HS-5 (cell line): ENCODE data around the gene BCL11B.

Source experiments
- DNase-seq: peaks from one replicate; pipeline ENCODE4 v3.0.0-alpha.2; 2012; ENCODE audit warnings: low read depth

Gene BCL11B

DNA sequence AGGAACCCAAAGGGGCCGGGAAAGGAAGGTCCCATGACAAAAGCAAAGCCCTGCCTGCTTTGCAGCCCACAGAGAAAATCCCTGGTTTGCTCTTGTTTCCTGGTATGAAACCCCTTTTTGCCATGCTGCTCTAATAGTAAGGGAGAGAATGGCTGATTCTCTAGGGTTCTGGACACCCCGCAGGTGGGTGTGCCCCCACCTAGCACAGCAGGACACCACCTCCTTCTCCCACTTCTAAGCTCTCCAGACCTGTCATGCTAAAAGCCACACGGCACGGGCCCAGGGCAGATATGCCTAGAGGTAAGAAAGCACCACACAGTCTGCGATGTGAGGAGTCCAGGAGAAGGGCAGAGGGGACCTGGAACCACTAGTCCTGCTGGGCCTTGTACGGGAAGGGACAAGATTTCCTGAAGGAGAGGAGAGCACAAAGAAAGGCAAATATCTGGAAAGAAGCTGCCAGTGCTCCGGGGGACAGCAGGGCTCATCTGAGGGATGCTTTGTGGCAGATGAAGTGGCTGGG lies 113.3 kb downstream of the BCL11B start:
- DNase-seq, result no peak

DNA sequence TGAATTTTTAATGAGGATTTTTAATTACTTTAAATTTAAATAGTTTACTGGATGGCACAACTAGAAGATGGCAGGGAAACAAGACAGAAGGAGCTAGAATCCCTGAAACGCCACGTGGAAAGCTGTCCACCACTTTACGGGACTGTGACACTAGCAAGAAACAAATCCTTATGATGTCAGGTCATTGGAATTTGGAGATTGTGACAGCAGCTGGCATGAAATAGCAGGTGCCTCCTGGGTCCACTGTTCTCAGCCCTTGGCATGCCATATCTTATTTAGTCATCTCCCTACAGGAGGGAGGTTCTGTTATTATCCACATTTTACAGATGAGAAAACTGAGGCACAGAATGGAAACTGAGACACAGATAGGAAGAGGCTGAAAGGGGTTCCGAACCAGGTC lies 113.8 kb downstream of the BCL11B start:
- no peak for DNase-seq

DNA sequence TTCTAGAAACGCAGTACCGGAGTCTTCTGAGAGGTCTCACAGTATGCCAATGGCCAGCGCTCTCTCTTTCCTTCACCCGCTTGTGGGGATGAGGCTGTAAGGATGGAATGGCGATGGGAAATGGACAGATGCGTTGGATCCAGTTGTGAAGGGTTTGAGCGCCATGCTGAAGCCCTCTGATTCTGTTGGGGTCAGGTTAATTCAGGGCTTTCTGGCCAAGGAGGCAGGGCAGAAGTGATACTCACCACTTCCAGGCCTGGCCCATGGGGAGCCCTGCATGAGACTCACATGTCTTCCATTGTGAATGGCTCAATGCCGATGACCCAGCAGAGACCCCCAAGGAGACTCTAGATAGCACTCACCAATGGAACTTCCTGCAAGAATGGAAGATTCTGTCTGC lies 114.3 kb downstream of the BCL11B start:
- no peak for DNase-seq

DNA sequence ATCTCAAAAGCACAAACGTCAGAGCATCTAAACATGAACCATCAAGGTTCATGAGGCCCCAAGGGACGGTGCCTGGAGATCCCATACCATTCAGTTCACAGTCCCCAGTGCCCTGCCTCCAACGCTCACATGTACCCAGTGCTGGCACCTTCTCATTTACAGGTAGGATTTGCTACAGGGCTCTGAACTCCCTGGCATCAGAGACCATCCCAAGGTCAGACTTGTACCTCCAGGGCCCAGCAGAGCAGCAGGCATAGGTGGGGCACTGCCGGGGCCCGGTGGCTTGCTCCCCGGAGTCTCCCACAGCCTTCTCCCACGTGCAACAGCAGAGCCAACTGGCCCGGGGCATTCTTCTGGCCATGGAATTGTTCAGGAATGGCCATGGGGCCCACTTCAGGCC lies 114.8 kb downstream of the BCL11B start:
- DNase-seq, result no peak

DNA sequence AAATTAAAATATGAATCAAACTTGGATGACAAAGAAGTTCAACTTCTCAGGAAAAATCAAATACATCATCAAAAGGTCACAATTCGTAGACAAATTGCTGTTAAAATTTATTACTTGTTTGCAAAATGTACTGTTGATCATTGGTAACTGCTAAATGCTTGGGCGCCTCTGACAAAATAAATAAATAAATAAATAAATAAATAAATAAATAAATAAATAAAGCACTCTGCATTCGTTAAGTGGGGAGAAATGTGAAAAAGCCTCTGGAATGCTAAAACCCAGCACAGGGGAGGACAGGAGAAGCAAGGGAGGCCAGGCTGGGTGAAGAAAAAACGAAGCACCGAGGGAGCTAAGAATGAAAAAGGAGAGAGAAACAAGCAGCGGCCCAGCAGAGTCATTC lies 115.2 kb downstream of the BCL11B start:
- no peak for DNase-seq

DNA sequence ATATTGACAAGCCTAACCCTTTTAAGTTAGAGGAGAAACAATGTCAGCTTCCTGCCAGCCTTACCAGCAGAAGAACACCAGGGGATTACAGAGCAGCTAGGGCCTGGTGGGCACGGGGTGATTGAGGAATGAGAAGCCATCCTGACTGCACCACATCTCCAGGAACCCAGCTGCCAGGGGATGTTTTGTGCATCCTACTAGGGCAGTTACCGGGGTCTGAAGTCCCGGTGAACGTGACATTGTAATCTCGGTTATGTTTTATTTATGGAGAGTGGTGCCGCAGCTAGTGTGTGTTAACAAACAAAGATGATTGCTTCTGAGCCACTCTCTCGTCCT lies 115.9 kb downstream of the BCL11B start:
- no peak for DNase-seq

DNA sequence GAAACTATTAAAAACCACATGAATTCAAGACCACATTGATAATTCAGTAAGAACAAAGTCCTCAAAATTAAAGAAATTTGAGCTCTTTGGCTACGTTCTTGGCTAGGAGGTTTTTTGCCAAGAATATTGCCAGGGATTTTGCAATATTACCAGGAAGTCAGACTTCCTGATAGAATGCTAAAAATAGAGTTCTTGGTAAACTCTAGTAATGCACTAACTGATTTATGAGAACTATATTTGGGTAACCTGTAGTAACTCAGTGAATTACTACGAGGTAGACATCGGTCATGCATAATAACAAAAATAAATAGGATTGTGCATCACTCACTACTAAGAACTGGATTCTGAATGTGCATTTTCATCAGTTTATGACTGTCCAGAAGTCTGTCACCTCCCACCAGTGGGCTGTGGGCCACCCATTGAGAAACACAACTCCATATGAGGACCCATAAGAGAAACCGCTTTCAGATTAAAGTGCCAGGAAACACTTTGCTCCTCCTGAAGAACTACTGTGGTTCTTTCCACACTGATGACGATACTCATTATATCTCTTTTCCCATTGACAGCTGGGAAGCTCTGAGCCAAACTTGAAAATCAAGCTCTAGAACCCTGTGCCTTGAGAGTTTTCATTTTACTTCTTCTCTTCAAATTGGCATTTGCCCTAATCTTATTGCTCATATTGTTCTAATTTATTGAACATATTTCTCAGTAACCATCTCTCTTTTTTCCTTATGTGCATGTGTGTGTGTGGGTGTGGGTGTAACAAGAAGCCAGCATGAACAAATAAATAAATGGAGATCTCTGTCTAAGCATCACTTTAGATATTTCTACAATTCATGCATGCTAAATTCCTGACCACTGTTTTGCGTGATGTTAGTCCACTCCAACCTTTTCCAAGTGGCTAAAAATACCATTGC lies 116.6 kb downstream of the BCL11B start:
- DNase-seq, result no peak

DNA sequence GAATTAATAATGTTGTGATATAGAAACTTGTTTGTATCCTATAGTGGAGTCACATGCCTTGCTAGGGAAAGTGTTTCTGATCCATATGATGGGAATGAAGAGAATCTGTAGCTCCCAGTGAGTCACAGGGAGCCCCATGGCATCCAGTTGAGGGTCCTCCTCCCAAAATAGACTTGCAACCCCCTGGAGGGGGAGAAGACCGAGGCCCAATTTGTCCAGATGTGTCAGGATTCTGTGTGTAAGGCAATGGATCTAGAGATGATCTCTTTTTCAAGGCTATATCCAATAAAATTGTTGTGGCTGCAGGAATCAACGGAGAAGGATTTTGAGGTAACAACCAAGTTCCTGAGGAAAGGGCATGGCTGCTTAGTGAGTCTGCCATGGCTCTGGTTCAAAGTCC lies 121.8 kb downstream of the BCL11B start:
- DNase-seq, result no peak

DNA sequence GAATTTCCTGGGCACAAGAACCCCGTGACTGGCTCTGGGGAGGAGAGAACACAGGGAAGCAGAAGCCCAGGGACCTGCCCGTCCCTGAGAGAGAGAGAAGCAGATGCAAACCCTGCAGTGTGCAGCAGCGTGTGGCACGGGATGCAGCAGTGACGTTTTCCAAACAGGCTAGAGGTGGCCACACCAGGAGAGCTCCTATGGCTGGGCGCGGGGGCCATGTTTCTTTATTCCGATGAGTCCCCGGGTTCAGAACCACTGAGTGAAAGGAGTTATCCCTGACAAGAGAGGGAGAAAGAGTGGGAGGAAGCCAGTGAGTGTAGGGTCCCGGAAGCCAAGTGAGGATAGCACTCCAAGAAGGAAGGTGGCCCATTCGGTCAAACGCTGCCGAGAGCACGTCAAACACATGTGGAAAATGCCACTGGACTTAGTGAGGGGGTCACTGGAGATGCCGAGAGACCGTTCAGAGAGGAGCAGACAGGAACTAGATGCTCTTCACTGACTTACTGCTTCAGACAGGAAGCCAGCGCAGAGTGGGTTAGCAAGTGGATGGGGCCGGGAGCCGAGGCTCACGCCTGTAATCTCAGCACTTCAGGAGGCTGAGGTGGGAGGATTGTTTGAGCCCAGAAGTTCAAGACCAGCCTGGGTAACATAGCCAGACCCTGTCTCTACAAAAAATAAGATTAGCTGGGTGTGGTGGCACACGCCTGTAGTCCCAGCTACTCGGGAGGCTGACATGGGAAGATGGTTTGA lies 123.0 kb downstream of the BCL11B start:
- no peak for DNase-seq

DNA sequence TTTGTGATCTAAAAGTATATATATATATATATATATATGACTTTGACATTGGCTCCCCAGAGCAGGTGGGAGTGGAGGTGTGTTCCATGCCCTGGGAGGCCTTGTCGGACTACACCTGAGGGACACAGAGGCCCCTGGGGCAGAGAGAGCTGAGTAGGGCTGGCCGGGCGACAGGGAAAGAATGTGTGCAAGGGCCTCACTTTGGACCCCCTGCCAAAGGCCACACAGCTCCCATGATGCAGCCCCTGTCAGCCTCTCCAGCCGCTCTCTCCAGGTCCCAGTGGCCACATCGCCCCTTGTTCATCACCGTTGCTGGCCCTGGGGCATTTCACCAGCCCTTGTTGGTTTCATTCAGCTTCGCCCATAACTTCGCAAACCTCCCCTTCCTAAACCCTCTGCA lies 123.9 kb downstream of the BCL11B start:
- DNase-seq, result no peak

DNA sequence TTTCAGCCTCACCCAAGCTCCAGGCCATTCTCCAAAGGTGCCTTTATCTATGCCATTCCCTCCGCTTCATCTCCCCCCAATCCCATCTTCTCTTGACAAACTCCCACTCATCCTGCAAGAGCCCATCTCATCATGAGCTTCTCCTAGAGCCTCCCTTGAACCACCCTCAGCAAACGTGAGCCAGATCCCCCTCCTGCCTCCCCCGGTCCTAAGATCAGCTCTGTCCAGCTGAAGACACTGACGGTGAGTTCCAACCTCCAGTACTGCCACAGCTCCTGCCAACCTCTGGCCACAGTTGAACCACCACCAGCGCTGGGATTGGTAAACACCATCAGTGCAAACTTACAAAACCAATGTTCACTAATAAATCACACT lies 124.6 kb downstream of the BCL11B start:
- DNase-seq, result no peak

DNA sequence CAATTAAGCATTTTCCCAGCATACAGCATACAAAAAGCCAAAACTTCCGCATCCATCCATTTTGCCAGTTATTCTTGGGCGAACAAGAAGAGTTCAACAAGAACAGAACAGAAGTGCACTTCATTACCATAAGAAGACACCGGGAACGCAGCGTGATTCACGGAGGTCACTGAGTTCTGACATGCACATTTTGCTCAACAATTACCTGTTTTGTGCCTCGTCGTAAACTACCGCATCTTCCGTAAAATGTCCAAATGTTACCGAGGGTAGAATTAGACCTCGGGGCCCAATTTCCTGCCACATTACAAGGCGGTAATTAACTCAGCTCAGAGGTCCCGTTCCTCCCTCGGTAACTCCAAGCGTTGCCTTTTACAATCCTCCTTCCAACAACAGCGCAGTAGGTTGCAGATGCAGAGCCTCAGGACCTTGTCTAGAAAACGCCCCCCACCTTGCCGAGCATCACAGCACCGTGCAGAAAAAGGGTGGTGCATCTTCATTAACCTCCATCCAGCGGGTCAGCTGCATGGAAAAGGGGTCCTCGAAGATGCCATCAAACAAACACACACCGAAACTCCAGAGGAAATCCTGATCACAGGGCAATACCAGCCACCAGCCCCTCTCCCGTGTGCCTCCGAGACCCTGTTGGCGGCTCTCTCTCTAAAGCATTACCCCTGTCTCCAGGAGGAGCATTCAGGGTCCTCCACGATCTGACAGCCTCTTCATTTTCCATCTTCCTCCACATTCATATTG lies 125.2 kb downstream of the BCL11B start:
- DNase-seq, result no peak

DNA sequence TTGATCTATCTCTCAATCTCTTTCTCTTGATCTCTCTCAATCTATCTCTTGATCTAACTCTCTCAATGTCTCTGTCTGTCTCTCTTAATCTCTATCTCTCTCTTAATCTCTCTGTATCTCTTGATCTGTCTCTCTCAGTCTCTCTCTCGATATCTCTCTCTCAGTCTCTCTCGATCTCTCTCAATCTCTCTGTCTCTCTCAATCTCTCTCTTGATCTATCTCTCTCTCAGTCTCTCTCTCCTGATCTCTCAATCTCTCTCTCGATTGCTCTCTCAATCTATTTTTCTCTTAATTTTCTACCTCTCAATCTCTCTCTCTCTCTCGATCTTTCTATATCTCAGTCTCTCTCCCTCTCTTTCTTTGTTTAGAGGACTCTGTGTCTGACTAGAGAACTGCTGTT lies 126.7 kb downstream of the BCL11B start:
- no peak for DNase-seq

DNA sequence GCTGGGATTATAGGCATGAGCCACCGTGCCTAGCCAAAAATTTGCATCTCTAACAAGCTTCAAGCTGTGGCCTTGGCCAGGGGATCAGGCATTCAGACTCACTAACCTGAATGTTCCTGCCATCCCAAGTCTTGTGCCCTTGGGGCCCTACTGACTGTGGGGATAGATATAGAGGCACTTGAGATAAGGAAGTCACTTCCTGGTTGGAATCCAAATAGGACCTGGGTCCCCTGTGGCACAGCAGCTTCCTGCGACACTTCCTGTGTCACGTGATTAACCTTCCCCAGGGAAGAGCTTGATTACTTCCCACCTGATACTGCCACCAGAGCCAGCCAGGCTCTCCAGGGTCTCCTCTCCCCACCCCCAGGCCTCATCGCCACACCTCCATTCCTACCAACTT lies 128.2 kb downstream of the BCL11B start:
- DNase-seq, result no peak

DNA sequence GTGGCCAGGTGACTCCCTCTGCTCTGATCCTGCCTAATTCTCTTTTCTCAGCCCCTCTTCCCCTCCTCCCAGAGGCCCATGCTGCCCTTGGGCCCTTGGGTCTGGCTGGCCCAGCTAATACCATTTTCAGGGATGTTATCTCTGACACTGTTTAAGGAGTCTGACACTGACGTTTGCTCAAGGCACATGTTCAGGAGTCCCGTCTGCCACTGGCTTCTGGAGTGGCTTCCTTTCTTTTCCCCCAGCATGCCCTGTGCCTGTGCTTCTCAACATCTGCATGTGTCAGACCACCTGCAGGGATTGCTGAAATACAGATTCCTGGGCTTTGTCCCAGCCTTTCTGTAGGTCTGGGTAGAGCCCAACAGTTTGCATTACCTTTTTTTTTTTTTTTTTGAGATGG lies 128.9 kb downstream of the BCL11B start:
- DNase-seq, result no peak

DNA sequence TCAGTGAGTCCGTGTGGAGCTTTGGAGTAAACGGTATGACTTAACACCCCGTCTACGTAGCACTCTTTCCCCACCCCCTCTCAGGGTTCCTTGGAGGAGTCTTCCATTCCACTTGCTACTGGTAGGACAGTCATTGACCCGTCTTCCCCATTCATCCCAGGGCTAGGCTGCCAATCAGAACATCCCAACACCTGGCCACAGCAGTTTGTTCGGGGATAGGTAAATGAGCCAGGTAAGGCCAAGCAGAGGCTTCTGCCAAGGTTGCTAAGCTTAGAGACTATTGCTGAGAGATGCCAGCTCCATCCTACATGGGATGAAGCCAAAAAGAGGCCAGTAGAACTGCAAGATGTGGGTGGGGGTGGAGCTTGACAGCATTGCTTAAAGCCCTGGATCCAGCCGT lies 130.8 kb downstream of the BCL11B start:
- DNase-seq, result no peak

DNA sequence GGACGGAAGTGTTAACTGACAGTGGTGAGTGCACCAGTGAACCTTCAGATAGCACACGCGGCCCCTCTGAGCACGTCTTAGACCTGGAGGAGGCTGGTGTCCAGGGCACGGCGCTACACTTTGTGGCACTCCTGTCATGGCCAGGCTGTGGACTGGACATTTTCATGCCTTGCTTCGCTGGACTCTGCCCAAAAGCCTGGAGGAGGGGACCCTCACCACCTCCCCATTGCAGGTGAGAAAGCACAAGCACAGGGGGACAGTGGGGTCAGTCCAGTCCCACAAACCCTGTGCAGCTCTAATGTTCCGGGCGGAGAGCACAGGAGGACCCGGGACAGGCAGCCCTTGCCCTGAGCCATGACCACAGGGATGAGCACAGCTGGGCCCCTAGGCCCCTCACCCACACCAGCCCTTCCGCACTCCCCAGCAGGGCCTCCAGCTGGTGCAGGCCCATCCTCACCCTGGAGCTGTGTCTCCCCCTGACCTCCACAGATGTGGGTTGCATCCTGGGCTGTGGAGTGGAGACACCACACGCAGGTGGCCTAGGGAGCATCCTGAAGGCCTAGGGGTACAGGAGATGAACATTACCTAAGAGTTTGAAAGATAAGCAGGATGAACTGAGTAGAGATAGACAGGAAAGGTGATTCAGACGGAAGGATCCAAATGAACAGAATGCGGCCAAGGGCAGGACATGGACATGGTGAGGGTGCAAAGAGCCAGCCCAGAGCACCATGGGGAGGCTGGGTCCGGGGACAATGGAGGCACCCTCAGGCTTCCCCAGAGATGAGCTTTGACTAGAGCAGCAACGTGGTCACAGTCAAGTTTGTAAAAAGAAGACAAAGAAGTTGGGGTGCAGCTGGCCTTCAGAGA lies 132.8 kb downstream of the BCL11B start:
- DNase-seq, result no peak

DNA sequence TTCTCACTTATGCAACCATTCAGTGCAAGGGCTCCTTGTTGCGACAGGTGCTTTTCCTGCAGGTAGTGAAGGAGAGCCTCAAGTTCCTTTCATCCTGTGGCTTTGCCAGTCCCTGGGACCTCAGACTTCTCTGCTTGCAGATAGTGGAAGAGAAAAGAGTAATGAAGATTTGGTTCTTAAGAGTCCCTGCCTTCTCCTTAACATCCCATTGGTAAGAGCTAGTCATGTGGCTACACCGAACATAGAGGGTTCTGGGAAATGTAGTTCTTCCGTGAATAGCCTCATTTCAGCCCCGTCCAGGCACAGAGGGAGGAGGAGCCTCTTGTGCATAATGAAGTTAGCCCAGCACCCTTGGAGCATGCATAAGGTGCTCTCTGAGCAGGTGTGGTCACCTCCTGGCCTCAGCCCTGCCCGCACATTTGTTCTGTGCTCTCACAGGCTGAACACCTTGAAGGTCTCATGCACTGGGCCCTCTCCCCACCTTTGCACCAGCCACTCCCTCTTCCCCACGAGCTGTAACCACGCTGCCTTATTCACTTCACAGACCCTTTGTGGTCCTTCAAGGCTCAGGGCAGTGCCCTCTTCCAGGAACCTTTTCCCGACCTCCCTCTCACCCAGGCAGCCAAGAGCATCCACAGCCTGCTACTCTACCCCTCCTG lies 134.0 kb downstream of the BCL11B start:
- DNase-seq, result no peak

DNA sequence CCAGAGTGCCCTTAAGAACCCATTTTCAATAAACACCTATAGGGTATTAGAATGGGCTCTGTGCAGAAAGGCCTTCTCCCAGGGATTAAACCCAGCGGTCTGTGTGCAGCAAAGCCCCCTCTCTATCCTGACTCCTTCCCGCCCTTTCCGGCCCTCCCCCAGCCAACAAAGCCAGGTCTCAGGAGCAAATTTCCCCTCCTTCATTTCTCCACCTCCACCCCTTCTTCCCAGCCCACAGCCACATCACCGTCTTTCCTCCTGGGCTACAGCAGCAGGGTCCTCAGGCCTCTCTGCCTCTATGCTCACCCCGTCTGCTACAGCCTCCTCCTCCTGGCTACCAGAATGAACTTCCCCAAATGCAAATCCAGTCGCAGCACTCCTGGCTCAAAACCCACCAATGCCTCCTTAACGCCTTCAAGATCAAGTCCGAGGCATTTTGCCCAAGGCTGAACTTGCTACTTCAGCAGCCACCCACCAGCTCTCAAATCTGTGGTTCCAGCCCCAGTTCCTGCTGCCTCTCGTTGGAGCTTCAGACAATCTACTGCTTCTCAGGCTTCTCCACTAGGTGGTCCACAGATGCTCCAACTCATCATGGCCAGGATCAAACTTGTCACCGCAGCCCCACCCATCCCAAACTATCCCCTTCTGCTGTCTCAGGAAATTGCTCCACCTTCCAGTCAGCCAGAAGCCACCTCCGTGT lies 134.8 kb downstream of the BCL11B start:
- DNase-seq, result no peak

DNA sequence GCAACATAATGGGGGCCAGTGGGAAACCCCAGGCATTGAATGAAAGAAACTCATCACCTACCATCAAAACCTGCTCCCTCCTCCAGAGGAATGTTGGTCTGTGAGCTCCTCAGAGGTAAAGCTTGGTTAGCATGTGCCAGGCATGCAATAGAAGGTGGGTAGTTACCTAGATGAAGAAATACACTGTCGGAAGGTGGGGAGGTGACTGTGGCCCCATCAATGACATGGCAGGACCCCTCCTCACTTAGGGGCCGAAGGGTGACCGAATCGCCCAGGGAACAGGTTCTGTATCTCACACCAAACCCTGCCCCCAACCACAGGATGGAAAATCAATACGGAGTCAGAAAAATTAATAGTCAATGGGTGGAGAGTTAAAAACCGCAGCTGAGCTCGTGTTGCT lies 135.6 kb downstream of the BCL11B start:
- DNase-seq, result no peak

DNA sequence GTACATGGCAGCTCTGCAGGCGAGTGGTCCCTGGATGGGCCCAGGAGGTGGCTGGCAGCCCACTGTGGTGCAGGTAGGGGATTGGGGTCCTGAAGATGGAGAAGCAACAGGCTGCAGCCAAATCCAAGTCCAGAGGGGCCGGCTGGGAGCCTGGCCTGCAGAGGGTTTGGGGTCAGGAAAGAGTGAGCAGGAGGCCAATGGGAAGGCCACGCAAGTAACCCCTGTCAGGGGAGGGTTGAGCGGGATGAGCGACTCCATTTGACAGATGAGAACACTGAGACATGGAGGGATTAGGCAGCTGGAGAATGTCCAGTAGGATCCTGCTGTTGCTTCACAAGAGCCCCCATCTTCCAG lies 136.0 kb downstream of the BCL11B start:
- no peak for DNase-seq
